ENCODE data around the gene VWA1.
"Not testable (repeated sequence)": the region's sequence is repeated elsewhere in the genome, so short reads cannot be mapped to it uniquely, and the experiment has no call there.

The VWA1 gene

GRCh38 chr1:1437033-1437903 is 1.8 kb downstream of the VWA1 start:
- no peak for DNase-seq

DNA sequence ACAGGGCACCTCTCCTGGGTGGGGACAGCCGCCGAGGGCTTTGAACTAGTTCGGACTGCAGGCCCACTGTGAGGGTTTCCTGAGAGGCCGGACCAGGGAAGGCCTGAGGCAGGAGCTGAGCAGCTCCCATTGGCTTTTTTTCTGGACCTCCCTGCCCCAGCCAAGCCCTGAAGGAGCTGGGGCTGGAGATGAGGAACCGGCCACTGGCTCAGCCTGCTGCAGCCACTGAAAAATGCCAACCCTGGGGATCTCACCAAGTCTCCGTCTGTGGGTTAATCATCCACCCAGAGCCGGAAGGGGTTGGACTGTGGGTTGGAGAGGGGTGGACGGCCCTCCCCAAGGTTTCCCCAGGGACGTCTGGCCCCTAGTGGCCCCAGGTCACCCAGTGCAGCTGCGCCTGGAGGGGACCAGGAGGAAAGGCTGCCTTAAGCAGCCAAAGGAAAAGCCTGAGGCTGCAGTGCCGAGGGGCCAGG is 2.5 kb downstream of the VWA1 start:
- no peak for DNase-seq

DNA sequence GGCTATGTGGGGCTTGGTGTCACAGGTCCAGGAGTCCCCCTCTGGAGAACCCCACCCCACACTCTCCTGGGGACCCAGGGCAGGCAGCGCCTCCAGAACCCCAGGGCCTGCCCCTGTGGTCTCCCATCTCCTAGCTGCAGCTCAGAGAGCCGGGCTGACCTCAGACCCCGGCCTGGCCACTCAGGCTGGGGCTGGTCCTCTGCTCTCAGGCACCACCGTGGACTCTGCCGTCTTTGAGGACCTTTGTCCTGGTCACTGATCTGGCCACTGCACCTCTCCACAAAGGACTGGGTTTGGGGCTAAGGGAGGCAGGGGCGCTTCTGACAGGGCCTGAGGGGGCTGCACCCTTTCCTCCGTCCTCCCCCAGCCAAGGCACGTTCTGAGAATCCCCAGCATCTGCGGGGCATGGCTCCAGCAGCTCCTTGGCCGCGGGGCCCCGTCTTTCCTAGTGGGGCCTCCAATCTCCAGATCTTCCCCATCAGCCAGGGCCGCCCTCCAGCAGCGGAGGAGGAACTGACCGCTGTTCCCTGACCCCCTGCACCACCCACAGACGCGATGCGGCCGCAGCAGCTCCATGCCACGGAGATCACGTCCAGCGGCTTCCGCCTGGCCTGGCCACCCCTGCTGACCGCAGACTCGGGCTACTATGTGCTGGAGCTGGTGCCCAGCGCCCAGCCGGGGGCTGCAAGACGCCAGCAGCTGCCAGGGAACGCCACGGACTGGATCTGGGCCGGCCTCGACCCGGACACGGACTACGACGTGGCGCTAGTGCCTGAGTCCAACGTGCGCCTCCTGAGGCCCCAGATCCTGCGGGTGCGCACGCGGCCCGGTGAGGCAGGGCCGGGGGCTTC is 3.3 kb downstream of the VWA1 start:
- DNase-seq: no peak

DNA sequence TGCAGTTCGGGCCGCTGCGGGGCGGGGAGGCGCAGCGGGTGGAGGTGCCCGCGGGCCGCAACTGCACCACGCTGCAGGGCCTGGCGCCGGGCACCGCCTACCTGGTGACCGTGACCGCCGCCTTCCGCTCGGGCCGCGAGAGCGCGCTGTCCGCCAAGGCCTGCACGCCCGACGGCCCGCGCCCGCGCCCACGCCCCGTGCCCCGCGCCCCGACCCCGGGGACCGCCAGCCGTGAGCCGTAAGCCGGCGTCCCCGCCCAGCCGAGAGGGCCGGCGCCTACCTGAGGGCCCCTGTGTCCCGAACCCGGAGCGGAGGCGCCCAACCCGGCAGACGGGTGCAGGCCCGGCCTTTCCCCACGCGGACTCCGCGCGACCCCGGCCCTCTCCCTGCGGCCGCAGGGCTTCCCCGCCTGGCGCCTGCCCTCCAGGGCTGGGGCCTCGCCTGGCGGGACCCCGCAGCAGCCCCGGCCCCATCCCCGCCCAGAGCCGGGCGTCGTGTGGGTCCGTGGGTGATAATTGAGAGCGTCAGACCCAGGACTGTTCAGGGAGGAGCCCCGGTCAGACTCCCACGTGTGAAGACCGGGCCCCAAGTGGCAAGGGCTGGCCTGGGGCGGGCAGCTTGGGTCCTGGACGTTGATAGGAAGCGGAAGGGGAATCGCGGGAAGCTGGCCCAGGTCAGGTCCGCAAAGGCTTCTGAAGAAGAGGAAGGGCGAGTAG is 4.2 kb downstream of the VWA1 start:
- DNase-seq: no peak

- no peak for DNase-seq
Measured at GRCh38 chr1:1440262-1441001, 4.9 kb downstream of the VWA1 start.

DNA sequence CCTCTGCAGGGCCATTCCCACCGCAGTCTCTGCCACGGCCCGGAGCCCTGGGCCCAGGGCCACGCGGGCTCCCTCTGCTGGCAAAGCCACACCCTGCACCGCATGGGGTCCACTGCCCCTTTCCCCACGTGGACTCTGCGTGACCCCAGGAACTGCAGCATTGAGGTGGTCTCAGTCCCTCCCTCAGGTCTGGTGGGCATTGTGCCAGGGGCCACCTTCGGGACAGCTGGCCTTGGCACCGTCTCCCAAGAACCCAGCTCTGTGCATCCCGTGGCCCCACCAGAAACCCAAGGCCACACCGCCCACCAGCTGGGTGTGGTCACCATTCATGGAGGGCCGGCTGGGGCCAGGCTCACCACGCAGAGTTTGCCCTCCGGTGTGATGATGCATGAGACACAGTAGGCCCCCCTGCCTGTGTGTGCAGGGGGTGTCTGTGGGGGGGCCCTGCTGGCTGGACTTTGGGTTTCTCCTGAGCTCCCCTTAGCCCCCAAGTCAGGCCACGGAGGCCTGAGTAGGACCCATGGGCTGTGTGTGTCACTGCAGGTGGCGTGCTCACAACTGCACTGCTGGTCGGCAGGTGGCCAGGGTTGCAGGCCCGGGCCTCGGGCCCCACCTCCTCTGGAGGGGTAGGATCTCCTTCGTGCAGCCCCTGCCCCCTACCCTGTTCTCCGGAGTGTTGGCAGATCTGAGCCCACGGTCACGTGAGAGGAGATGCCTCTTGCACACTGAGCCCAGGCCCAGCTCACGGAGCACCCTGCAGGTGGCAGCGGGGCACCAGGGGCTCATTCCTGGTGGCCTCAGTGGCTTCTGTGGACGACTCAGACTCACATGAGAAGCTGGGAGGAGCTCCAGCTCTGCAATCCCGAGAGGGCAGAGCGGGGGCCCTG is 5.8 kb downstream of the VWA1 start:
- no peak for DNase-seq

DNA sequence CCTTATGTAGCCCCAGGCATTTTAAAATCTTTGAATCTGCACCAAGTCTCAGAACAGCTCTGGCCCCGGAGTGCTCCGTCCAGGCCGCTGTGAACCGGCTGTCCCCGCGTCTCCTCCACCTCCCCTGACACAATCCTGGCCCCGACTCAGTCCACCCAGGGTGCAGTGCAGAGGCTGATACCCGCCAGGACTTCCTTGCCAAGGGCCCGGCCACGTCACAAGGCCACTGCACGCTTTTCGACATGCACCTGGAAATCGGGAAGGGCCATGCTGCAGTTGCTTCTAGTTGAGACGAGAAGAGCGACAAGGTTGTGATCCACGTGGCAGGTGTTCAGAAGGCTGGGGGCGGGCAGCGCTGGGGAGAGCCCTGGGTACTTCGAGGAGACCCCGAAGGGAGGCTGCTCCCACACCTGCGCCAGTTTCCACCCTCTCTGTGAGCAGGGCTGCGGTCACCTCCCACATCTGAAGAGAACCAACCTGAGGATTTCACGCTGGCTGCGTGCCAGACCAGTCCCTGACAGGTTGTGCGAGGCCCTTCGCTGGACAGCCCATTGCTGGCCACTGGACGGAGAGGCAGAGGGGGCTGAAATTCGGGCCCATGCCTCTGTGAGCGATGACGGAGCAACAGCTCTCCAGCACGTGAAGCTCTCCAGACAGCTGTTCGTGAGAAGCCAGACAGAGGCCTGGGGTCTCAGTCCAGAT is 6.7 kb downstream of the VWA1 start:
- DNase-seq: no peak

DNA sequence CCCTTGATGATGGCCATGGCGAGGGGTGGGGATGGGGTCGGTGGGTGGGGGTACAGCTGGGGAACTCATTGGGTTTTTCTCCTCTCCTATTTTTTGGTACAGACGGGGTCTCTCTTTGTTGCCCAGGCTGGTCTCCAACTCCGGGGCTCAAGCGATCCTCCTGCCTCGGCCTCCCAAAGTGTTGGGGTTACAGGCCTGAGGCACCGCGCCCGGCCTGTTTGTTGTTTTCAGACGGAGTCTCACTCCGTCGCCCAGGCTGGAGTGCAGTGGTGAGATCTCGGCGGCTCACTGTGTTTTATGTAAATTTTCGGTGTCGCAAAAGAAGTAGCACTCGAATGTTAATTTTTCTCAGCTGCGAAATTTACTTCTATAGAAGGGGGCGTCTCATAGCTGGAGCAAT is 11.1 kb downstream of the VWA1 start:
- not testable (repeated sequence) for DNase-seq

- no peak for DNase-seq
Measured at GRCh38 chr1:1449099-1449739, 13.7 kb downstream of the VWA1 start, which contains the start of gene ATAD3C. ATAD3C (plus strand) TSS chr1:1449689; CDS start chr1:1450684, 995 bp downstream.

- DNase-seq: not testable (repeated sequence)
Measured at GRCh38 chr1:1450616-1451015, 15.1 kb downstream of the VWA1 start.

- DNase-seq: no peak
Measured at GRCh38 chr1:1451696-1452364, 16.3 kb downstream of the VWA1 start.

- peak; percentile 31 for DNase-seq
Measured at GRCh38 chr1:1452365-1452739, 16.9 kb downstream of the VWA1 start.

GRCh38 chr1:1452882-1453281 is 17.4 kb downstream of the VWA1 start:
- DNase-seq: no peak

DNA sequence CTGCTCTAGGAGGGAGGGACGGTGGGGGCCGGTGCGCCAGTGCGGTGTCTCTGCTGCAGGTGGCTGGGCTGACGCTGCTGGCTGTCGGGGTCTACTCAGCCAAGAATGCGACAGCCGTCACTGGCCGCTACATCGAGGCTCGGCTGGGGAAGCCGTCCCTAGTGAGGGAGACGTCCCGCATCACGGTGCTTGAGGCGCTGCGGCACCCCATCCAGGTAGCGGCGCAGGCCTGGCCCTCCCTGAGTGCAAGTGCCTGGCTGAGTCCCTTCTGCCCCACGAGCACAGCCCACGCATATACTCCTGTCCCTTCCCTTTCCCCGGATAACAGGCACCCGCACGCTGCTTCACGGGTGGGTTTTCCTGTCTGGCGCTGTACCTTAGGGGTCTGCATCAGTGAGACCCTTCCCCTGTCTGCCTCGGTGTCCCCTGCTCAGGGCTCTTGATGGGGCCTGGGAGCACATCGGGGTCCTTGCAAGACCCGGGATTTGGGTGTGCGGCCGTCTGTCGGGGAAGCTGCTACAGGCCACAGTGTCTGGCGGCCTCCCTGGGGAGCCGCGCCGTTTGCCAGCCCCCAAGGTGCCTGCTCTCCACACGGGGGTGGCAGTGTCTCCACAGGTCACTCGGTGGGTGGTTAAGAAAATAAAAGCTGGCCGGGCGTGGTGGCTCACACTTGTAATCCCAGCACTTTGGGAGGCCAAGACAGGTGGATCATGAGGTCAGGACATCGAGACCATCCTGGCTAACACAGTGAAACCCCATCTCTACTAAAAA is 19.0 kb downstream of the VWA1 start:
- not testable (repeated sequence) for DNase-seq

GRCh38 chr1:1455366-1455884 is 19.9 kb downstream of the VWA1 start:
- DNase-seq: no peak

DNA sequence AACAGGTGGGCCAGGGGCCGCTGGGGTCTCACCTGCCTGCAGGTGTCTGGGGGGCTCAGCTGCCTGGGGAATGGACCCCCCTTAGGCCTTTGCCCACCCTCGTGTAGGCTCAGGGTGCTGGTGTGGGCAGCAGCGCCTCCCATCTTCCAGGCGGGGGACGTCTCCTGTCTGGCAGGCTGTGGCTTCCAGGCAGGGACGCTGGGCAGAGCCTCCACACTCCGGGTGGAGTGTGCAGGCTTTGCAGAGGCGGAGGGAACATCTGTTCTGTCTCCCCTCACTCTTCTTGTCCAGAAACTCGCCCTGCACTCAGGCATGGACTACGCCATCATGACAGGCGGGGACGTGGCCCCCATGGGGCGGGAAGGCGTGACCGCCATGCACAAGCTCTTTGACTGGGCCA is 20.4 kb downstream of the VWA1 start:
- not testable (repeated sequence) for DNase-seq

DNA sequence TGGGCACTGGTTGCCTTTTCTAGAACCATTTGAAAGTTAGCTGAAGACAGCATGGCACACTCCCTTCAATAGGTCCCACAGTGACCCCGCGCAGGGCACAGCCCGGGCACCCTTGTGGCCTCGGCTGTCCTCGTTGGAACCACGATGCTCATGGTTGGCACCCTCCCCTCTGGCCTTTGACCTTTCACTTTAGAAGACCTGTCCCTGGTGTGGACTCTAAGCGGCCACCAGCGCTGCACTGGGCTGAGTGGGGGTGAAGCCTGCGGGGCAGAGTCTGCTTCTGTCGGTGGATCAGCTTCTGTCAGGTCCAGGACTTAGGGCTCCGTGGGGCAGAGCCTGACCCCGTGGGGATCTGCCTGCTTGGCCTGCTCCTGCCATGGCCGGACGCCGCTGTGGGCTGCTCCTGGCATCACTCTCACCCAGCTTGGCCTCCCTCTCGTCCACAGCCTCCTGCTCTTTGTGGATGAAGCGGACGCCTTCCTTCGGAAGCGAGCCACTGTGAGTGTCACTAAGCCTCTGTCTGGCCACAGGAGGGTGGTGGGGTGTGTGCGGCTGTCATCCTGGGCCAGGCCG is 21.3 kb downstream of the VWA1 start:
- not testable (repeated sequence) for DNase-seq

GRCh38 chr1:1459156-1459555 is 23.7 kb downstream of the VWA1 start:
- DNase-seq: not testable (repeated sequence)
